Adipose tissue (tissue), 3 donors: ENCODE data around the gene CMSS1. TPM values are rescaled to one million over a fixed set of nuclear protein-coding genes. Genes with fewer than 3 reads are reported as not detected.

ENCODE experiments used
- H3K27ac ChIP-seq: one replicate; pipeline ENCODE4 v1.5.1; 2013; ENCODE audit warnings: low read depth, low read length
- WGBS, 3 donors: extraction: QIAGEN DNeasy Blood & Tissue Kit; methylation state at CpG; one replicate each; pipeline ENCODE4 v1.1.7; 2013; 5-methylcytosine and 5-hydroxymethylcytosine counted together
- polyA plus RNA-seq, 3 donors: library from polyadenylated mRNA; stranded (reverse); fragments of 200-250 nt; gene quantifications; one replicate each; pipeline ENCODE4 v1.2.3, GENCODE V29; 2013
- donor health status: healthy with polysubstance abuse.
- donor health status: Bipolar disorder and iron deficiency.
- donor health status: healthy.

Gene CMSS1
- polyA plus RNA-seq, 3 donors = 19.7 to 30.5 (median 27.6) TPM

- no peak overlapping the region for H3K27ac ChIP-seq
- 93 to 96% (median 96%) methylated on average over 4 of the region's 4 CpGs for WGBS, 3 donors
Measured at GRCh38 chr3:100179692-100180349, 362.2 kb downstream of the CMSS1 start.

- no peak overlapping the region for H3K27ac ChIP-seq
- 93 to 99% (median 97%) methylated on average over 1 of the region's 1 CpG for WGBS, 3 donors
Measured at GRCh38 chr3:100183608-100184125, 366.0 kb downstream of the CMSS1 start.

GRCh38 chr3:100184948-100185570 is 367.4 kb downstream of the CMSS1 start:
- WGBS, 3 donors = 26 to 46% (median 39%) methylated on average over 2 of the region's 2 CpGs
- no peak overlapping the region for H3K27ac ChIP-seq

GRCh38 chr3:100185847-100186246 is 368.2 kb downstream of the CMSS1 start:
- 73 to 91% (median 90%) methylated on average over 5 of the region's 5 CpGs for WGBS, 3 donors
- H3K27ac ChIP-seq = no peak overlapping the region

GRCh38 chr3:100189444-100189964 is 371.8 kb downstream of the CMSS1 start:
- 70 to 91% (median 87%) methylated on average over 4 of the region's 4 CpGs for WGBS, 3 donors
- H3K27ac ChIP-seq = no peak overlapping the region

- no peak overlapping the region for H3K27ac ChIP-seq
- WGBS, 3 donors = 95 to 96% (median 95%) methylated on average over 5 of the region's 5 CpGs
Measured at GRCh38 chr3:100195375-100195774, 377.7 kb downstream of the CMSS1 start.

GRCh38 chr3:100197876-100198275 is 380.2 kb downstream of the CMSS1 start:
- no peak overlapping the region for H3K27ac ChIP-seq
- 90 to 95% (median 94%) methylated on average over 8 of the region's 8 CpGs for WGBS, 3 donors

- 94 to 96% (median 95%) methylated on average over 6 of the region's 6 CpGs for WGBS, 3 donors
- no peak overlapping the region for H3K27ac ChIP-seq
Measured at GRCh38 chr3:100198579-100199269, 381.1 kb downstream of the CMSS1 start.

- 52 to 87% (median 79%) methylated on average over 2 of the region's 2 CpGs for WGBS, 3 donors
- no peak overlapping the region for H3K27ac ChIP-seq
Measured at GRCh38 chr3:100205171-100205570, 387.5 kb downstream of the CMSS1 start.

- WGBS, 3 donors = 81 to 100% (median 89%) methylated on average over 1 of the region's 1 CpG
- no peak overlapping the region for H3K27ac ChIP-seq
Measured at GRCh38 chr3:100206687-100207086, 389.0 kb downstream of the CMSS1 start.

GRCh38 chr3:100207886-100208285 is 390.2 kb downstream of the CMSS1 start:
- 90 to 98% (median 98%) methylated on average over 3 of the region's 3 CpGs for WGBS, 3 donors
- no peak overlapping the region for H3K27ac ChIP-seq

GRCh38 chr3:100209169-100209568 is 391.5 kb downstream of the CMSS1 start:
- 94 to 96% (median 95%) methylated on average over 2 of the region's 2 CpGs for WGBS, 3 donors
- H3K27ac ChIP-seq = no peak overlapping the region

- 35 to 52% (median 49%) methylated on average over 2 of the region's 2 CpGs for WGBS, 3 donors
- no peak overlapping the region for H3K27ac ChIP-seq
Measured at GRCh38 chr3:100209948-100210771, 392.5 kb downstream of the CMSS1 start.

- WGBS, 3 donors = 19 to 30% (median 23%) methylated on average over 3 of the region's 3 CpGs
- no peak overlapping the region for H3K27ac ChIP-seq
Measured at GRCh38 chr3:100210772-100211135, 393.1 kb downstream of the CMSS1 start.

- 85 to 94% (median 93%) methylated on average over 7 of the region's 7 CpGs for WGBS, 3 donors
- H3K27ac ChIP-seq = no peak overlapping the region
Measured at GRCh38 chr3:100213891-100214573, 396.4 kb downstream of the CMSS1 start.

- H3K27ac ChIP-seq = no peak overlapping the region
- 53 to 91% (median 90%) methylated on average over 5 of the region's 5 CpGs for WGBS, 3 donors
Measured at GRCh38 chr3:100214574-100214964, 396.9 kb downstream of the CMSS1 start.

GRCh38 chr3:100216713-100217112 is 399.1 kb downstream of the CMSS1 start:
- 48 to 95% (median 87%) methylated on average over 1 of the region's 1 CpG for WGBS, 3 donors

GRCh38 chr3:100221159-100221558 is 403.5 kb downstream of the CMSS1 start:
- H3K27ac ChIP-seq = no peak overlapping the region
- 91 to 100% (median 97%) methylated on average over 1 of the region's 1 CpG for WGBS, 3 donors

More at GRCh38 chr3:100216713-100217112, 399.1 kb downstream of the CMSS1 start:
- H3K27ac ChIP-seq = no peak overlapping the region
